Measurements from ENCODE around the gene CDK4.
"Not testable (repeated sequence)": the region's sequence is repeated elsewhere in the genome, so short reads cannot be mapped to it uniquely, and the experiment has no call there.

The CDK4 gene

DNA sequence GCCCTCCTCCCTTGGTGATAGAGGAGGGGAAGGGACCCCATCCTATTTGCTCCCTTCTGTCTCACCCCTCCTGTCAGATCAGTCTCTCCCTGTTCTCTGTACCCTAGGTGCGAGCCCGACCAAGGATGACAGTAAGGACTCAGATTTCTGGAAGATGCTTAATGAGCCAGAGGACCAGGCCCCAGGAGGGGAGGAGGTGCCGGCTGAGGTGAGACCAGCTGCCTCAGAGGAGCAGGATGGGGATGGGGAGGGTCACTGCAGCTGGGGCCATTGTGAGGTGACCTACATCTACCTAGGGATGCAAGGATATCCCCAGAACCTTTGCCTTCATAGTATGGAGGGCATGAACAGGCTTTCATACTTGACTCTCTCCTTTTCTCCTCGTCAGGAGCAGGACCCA is 35.8 kb downstream of the CDK4 start:
- H2AK5ac ChIP-seq (ENCODE audit: low read length): no peak overlapping the region
- no peak overlapping the region for H3K27ac ChIP-seq (ENCODE audit: low read depth, low read length)
- H3K23ac ChIP-seq (ENCODE audit: low read length): no peak overlapping the region
- H3K79me1 ChIP-seq (ENCODE audit: low read length): no peaks in the 10 kb centered on the region
- no CpG with 5 or more reads among the region's 4 CpGs for WGBS (ENCODE audit: extremely low coverage, insufficient coverage, insufficient read length)
- no peak overlapping the region for H4K12ac ChIP-seq (ENCODE audit: low read depth, low read length)
- H3K14ac ChIP-seq (ENCODE audit: low read length): no peak overlapping the region
- H2BK120ac ChIP-seq (ENCODE audit: insufficient read depth, low read length, poor library complexity): no peak overlapping the region
- H3K4me3 ChIP-seq (ENCODE audit: low read depth, low read length): no peak overlapping the region
- H3K9me3 ChIP-seq (ENCODE audit: insufficient read depth, low read depth, low read length): no peaks in the 10 kb centered on the region
- H3K4ac ChIP-seq (ENCODE audit: low read depth, low read length): no peak overlapping the region
- H2AFZ ChIP-seq (ENCODE audit: insufficient read depth, low read length, poor library complexity): no peak overlapping the region
- no peak overlapping the region for H3K4me2 ChIP-seq (ENCODE audit: low read length)
- no peaks in the 10 kb centered on the region for H3K79me2 ChIP-seq (ENCODE audit: control insufficient read depth, insufficient read depth, low read length, poor library complexity)
- H3K4me1 ChIP-seq (ENCODE audit: control insufficient read depth in 1 of 2, insufficient read depth in 2 of 2, low read length in 2 of 2): no peaks in the 10 kb centered on the region
- H3K18ac ChIP-seq (ENCODE audit: low read length): no peak overlapping the region
- H2BK12ac ChIP-seq (ENCODE audit: low read length): no peak overlapping the region
- H3K36me3 ChIP-seq (ENCODE audit: control insufficient read depth in 1 of 2, insufficient read depth in 2 of 2, low read length in 2 of 2): peaks cover 43 to 52% of the 10 kb centered on the region in 2 experiments
- no peak overlapping the region for H4K91ac ChIP-seq (ENCODE audit: low read depth, low read length)
- H2BK5ac ChIP-seq (ENCODE audit: low read depth, low read length, poor library complexity): no peak overlapping the region
- no peaks in the 10 kb centered on the region for H3K27me3 ChIP-seq (ENCODE audit: insufficient read depth, low read length)
- H3K9ac ChIP-seq (ENCODE audit: low read length): no peak overlapping the region
- no peak overlapping the region for H4K8ac ChIP-seq (ENCODE audit: low read depth, low read length)
- DNase-seq: no peak

DNA sequence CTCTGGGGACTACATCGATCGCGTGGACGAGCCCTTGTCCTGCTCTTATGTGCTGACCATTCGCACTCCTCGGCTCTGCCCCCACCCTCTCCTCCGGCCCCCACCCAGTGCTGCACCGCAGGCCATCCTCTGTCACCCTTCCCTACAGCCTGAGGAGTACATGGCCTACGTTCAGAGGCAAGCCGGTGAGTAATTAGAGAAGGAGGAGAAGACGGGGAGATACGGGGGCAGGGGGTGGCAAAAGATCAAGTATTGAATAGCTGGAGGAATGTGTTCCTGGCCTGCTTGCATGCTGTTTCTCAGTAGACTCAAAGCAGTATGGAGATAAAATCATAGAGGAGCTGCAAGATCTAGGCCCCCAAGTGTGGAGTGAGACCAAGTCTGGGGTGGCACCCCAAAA is 36.3 kb downstream of the CDK4 start:
- WGBS (ENCODE audit: extremely low coverage, insufficient coverage, insufficient read length): no CpG with 5 or more reads among the region's 12 CpGs

DNA sequence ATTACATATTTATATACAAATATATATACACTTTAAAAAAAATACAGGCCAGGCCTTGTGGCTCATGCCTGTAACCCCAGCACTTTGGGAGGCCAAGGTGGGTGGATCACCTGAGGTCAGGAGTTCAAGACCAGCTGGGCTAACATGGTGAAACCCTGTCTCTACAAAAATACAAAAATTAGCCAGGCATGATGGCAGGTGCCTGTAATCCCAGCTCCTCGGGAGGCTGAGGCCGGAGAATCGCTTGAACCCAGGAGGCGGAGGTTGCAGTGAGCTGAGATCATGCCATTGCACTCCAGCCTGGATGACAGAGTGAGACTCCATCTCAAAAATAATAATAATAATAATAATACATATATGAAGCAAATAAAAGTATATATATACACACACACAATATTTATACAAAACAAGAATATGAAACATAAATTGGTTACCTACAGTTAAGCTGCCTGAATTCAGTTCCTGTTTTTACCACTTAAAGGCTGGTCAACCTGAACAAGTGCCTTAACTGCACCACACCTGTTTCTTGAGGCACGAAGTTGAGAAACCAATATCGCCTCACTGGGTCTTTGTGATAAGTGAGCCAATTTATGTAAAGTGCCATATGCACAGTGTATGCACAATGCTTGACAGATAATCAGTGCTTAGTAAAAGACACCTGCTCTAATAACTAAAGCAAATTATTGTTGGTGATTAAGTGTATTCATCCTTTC is 36.9 kb downstream of the CDK4 start:
- H4K91ac ChIP-seq (ENCODE audit: low read depth, low read length); H2BK5ac ChIP-seq (ENCODE audit: low read depth, low read length, poor library complexity); H3K4ac ChIP-seq (ENCODE audit: low read depth, low read length); H3K79me2 ChIP-seq (ENCODE audit: control insufficient read depth, insufficient read depth, low read length, poor library complexity); DNase-seq; H2AK5ac ChIP-seq (ENCODE audit: low read length); H3K9me3 ChIP-seq (ENCODE audit: insufficient read depth, low read depth, low read length); H3K23ac ChIP-seq (ENCODE audit: low read length); H3K18ac ChIP-seq (ENCODE audit: low read length); H3K4me3 ChIP-seq (ENCODE audit: low read depth, low read length); H3K4me1 ChIP-seq (ENCODE audit: control insufficient read depth in 1 of 2, insufficient read depth in 2 of 2, low read length in 2 of 2); H3K4me2 ChIP-seq (ENCODE audit: low read length); H3K14ac ChIP-seq (ENCODE audit: low read length); H2AFZ ChIP-seq (ENCODE audit: insufficient read depth, low read length, poor library complexity); H3K27me3 ChIP-seq (ENCODE audit: insufficient read depth, low read length); H4K8ac ChIP-seq (ENCODE audit: low read depth, low read length); H2BK120ac ChIP-seq (ENCODE audit: insufficient read depth, low read length, poor library complexity); H4K12ac ChIP-seq (ENCODE audit: low read depth, low read length); H2BK12ac ChIP-seq (ENCODE audit: low read length); H3K79me1 ChIP-seq (ENCODE audit: low read length); H3K27ac ChIP-seq (ENCODE audit: low read depth, low read length); H3K9ac ChIP-seq (ENCODE audit: low read length): not testable (repeated sequence)
- WGBS (ENCODE audit: extremely low coverage, insufficient coverage, insufficient read length): no CpG with 5 or more reads among the region's 6 CpGs
- peaks cover 33 to 42% of the 10 kb centered on the region in 2 experiments for H3K36me3 ChIP-seq (ENCODE audit: control insufficient read depth in 1 of 2, insufficient read depth in 2 of 2, low read length in 2 of 2)

More for the DNA sequence above, 36.3 kb downstream of the CDK4 start:
- Histone ChIP-seq H4K91ac (ENCODE audit: low read depth, low read length) (no peak overlapping the region), H4K12ac (ENCODE audit: low read depth, low read length) (no peak overlapping the region), H2BK12ac (ENCODE audit: low read length) (no peak overlapping the region), H4K8ac (ENCODE audit: low read depth, low read length) (no peak overlapping the region), H3K27me3 (ENCODE audit: insufficient read depth, low read length) (no peaks in the 10 kb centered on the region), H3K23ac (ENCODE audit: low read length) (no peak overlapping the region), H3K4me2 (ENCODE audit: low read length) (no peak overlapping the region), H3K14ac (ENCODE audit: low read length) (no peak overlapping the region), H3K9ac (ENCODE audit: low read length) (no peak overlapping the region), H3K18ac (ENCODE audit: low read length) (no peak overlapping the region), H2AFZ (ENCODE audit: insufficient read depth, low read length, poor library complexity) (no peak overlapping the region), H3K4me3 (ENCODE audit: low read depth, low read length) (no peak overlapping the region), H3K4ac (ENCODE audit: low read depth, low read length) (no peak overlapping the region), H3K9me3 (ENCODE audit: insufficient read depth, low read depth, low read length) (no peaks in the 10 kb centered on the region), H2AK5ac (ENCODE audit: low read length) (no peak overlapping the region), H3K79me2 (ENCODE audit: control insufficient read depth, insufficient read depth, low read length, poor library complexity) (no peaks in the 10 kb centered on the region), H3K4me1 (ENCODE audit: control insufficient read depth in 1 of 2, insufficient read depth in 2 of 2, low read length in 2 of 2) (no peaks in the 10 kb centered on the region), H2BK5ac (ENCODE audit: low read depth, low read length, poor library complexity) (no peak overlapping the region), H3K36me3 (ENCODE audit: control insufficient read depth in 1 of 2, insufficient read depth in 2 of 2, low read length in 2 of 2) (peaks cover 39 to 48% of the 10 kb centered on the region in 2 experiments), H3K79me1 (ENCODE audit: low read length) (no peaks in the 10 kb centered on the region), H3K27ac (ENCODE audit: low read depth, low read length) (no peak overlapping the region), H2BK120ac (ENCODE audit: insufficient read depth, low read length, poor library complexity) (no peak overlapping the region)
- no peak for DNase-seq

DNA sequence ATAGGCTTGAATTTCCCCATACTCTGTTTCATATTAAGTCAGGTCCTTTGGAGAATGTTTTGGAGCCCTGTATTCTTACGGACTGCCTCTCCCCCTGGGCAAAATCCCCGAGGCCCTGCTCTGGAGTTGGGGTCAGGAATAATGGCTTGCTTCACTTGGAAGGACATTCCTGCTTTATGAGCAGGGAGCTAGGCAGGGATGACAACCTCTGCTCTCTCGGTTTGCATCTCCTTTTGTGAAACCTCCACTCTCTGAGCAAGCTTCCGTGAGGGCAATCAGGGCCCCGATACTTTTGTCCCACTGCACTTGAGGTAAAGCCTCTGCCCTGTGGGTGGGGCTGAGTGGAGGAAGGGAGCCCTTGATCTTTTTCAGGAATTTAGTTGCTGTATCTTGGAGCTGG is 38.9 kb downstream of the CDK4 start:
- Histone ChIP-seq H3K9ac (ENCODE audit: low read length) (no peak overlapping the region), H3K36me3 (ENCODE audit: control insufficient read depth in 1 of 2, insufficient read depth in 2 of 2, low read length in 2 of 2) (peaks cover 19 to 23% of the 10 kb centered on the region in 2 experiments), H3K4ac (ENCODE audit: low read depth, low read length) (no peak overlapping the region), H4K8ac (ENCODE audit: low read depth, low read length) (no peak overlapping the region), H2BK12ac (ENCODE audit: low read length) (no peak overlapping the region), H3K27me3 (ENCODE audit: insufficient read depth, low read length) (no peaks in the 10 kb centered on the region), H2BK5ac (ENCODE audit: low read depth, low read length, poor library complexity) (no peak overlapping the region), H3K14ac (ENCODE audit: low read length) (no peak overlapping the region), H3K18ac (ENCODE audit: low read length) (no peak overlapping the region), H3K4me1 (ENCODE audit: control insufficient read depth in 1 of 2, insufficient read depth in 2 of 2, low read length in 2 of 2) (no peaks in the 10 kb centered on the region), H2BK120ac (ENCODE audit: insufficient read depth, low read length, poor library complexity) (no peak overlapping the region), H3K4me2 (ENCODE audit: low read length) (no peak overlapping the region), H2AFZ (ENCODE audit: insufficient read depth, low read length, poor library complexity) (no peak overlapping the region), H3K79me2 (ENCODE audit: control insufficient read depth, insufficient read depth, low read length, poor library complexity) (no peaks in the 10 kb centered on the region), H4K12ac (ENCODE audit: low read depth, low read length) (no peak overlapping the region), H3K27ac (ENCODE audit: low read depth, low read length) (no peak overlapping the region), H3K23ac (ENCODE audit: low read length) (no peak overlapping the region), H4K91ac (ENCODE audit: low read depth, low read length) (no peak overlapping the region), H3K79me1 (ENCODE audit: low read length) (no peaks in the 10 kb centered on the region), H2AK5ac (ENCODE audit: low read length) (no peak overlapping the region), H3K4me3 (ENCODE audit: low read depth, low read length) (no peak overlapping the region), H3K9me3 (ENCODE audit: insufficient read depth, low read depth, low read length) (no peaks in the 10 kb centered on the region)
- no CpG with 5 or more reads among the region's 5 CpGs for WGBS (ENCODE audit: extremely low coverage, insufficient coverage, insufficient read length)
- peak; percentile 95 to 97 for DNase-seq
